SK-N-SH (cell line): ENCODE data around the gene GRIK3. TPM values are rescaled to one million over a fixed set of nuclear protein-coding genes. Genes with fewer than 3 reads are reported as not detected.

Source experiments
- CTCF ChIA-PET: fragments of 300-600, 350-600 bp; formaldehyde crosslinking; extraction: SDS; loops from one replicate; lab custom pipeline; 2021; lab: Yijun Ruan, JAX
- POLR2A ChIA-PET: fragments of 350-600 bp; sonication (Branson Sonifier 250); formaldehyde crosslinking; extraction: SDS; loops from one replicate; lab custom pipeline; 2020; ENCODE audit warnings: antibody characterized with exemption, inconsistent platforms; lab: Yijun Ruan, JAX
- DNase-seq: peaks from one replicate; pipeline ENCODE4 v3.0.0; 2012
- H2AFZ ChIP-seq: fragments of 200-600 bp; sonication (generic); 2 replicates; pipeline ENCODE4 v1.8.1; 2016; ENCODE audit warnings: antibody characterized with exemption, mild to moderate bottlenecking, low read depth
- H3F3A ChIP-seq: fragments of 200-600 bp; sonication (generic); replicated peaks from 2 replicates; pipeline ENCODE3; 2016; ENCODE audit warnings: antibody characterized with exemption, mild to moderate bottlenecking; ENCODE audit not compliant: insufficient read depth
- H3K27ac ChIP-seq, 2 experiments: fragments of 200-500 bp in 1 of 2; fragments of 200-600 bp in 1 of 2; sonication (Bioruptor generic) in 1 of 2; sonication (generic), shearing (Covaris generic) in 1 of 2; 2 replicates each; pipeline versions ENCODE4 v1.5.1 to v1.6.1; 2014 to 2016; ENCODE audit warnings: low read depth in 2 of 2, inconsistent platforms in 1 of 2, low read length in 1 of 2, mild to moderate bottlenecking in 1 of 2, mixed read lengths in 1 of 2
- H3K27me3 ChIP-seq: fragments of 200-600 bp; sonication (generic), shearing (Covaris generic); 2 replicates; pipeline ENCODE4 v1.6.1; 2016; ENCODE audit warnings: mixed run types; ENCODE audit not compliant: insufficient read depth
- H3K36me3 ChIP-seq, 2 experiments: fragments of 200-500 bp in 1 of 2; fragments of 200-600 bp in 1 of 2; sonication (Bioruptor generic) in 1 of 2; sonication (generic) in 1 of 2; replicated peaks in 1 of 2; 2 replicates each; pipeline versions ENCODE3 to v1.5.1; 2014 to 2016; ENCODE audit warnings: low read length in 1 of 2, mild to moderate bottlenecking in 1 of 2; ENCODE audit not compliant: insufficient read depth in 2 of 2, control insufficient read depth in 1 of 2
- H3K4me1 ChIP-seq, 2 experiments: fragments of 200-500 bp in 1 of 2; fragments of 200-600 bp in 1 of 2; sonication (Bioruptor generic) in 1 of 2; sonication (generic), shearing (Covaris generic) in 1 of 2; 2 replicates each; pipeline versions ENCODE4 v1.5.1 to v1.6.1; 2014 to 2016; ENCODE audit warnings: low read depth in 1 of 2, low read length in 1 of 2, mixed run types in 1 of 2; ENCODE audit not compliant: insufficient read depth in 2 of 2, control insufficient read depth in 1 of 2
- H3K4me2 ChIP-seq: fragments of 200-600 bp; sonication (generic), shearing (Covaris generic); 2 replicates; pipeline ENCODE4 v1.6.1; 2017; ENCODE audit warnings: mixed run types
- H3K4me3 ChIP-seq, 2 experiments: fragments of 200-500 bp in 1 of 2; fragments of 200-600 bp in 1 of 2; sonication (Bioruptor generic) in 1 of 2; sonication (generic), shearing (Covaris generic) in 1 of 2; 2 replicates each; pipeline versions ENCODE4 v1.5.1 to v1.8.1; 2014 to 2016; ENCODE audit warnings: low read depth in 2 of 2, inconsistent platforms in 1 of 2, low read length in 1 of 2, mild to moderate bottlenecking in 1 of 2, mixed read lengths in 1 of 2, moderate library complexity in 1 of 2
- H3K79me2 ChIP-seq: fragments of 200-600 bp; sonication (generic); 2 replicates; pipeline ENCODE4 v1.8.1; 2017; ENCODE audit warnings: mild to moderate bottlenecking; ENCODE audit not compliant: insufficient read depth
- H3K9ac ChIP-seq: fragments of 200-600 bp; sonication (generic); 2 replicates; pipeline ENCODE4 v1.6.1; 2017; ENCODE audit warnings: mixed run types
- H3K9me2 ChIP-seq: fragments of 200-600 bp; sonication (generic); 2 replicates; pipeline ENCODE4 v1.6.1; 2017; ENCODE audit warnings: mixed run types
- H3K9me3 ChIP-seq: fragments of 200-600 bp; sonication (generic); 2 replicates; pipeline ENCODE4 v1.6.1; 2017; ENCODE audit warnings: mixed run types, mild to moderate bottlenecking, moderate library complexity
- H4K20me1 ChIP-seq: fragments of 200-600 bp; sonication (generic); 2 replicates; pipeline ENCODE4 v1.6.1; 2017; ENCODE audit warnings: mild to moderate bottlenecking, mixed run types; ENCODE audit not compliant: insufficient read depth
- CTCF ChIP-seq: fragments of 200-600 bp; sonication (generic); IDR thresholded peaks from 2 replicates; pipeline ENCODE4 v1.6.1; 2017; ENCODE audit warnings: antibody characterized with exemption, mild to moderate bottlenecking, moderate library complexity
- ELF1 ChIP-seq: IDR thresholded peaks from 2 replicates; pipeline ENCODE4 v1.4.0; 2012
- EZH2phosphoT487 ChIP-seq: fragments of 200-600 bp; sonication (generic); IDR thresholded peaks from 2 replicates; pipeline ENCODE4 v1.6.1; 2017; ENCODE audit warnings: low read depth, mixed run types, mild to moderate bottlenecking, antibody characterized with exemption, moderate library complexity, borderline replicate concordance
- FOSL2 ChIP-seq: IDR thresholded peaks from 2 replicates; pipeline ENCODE4 v1.4.0; 2012; ENCODE audit warnings: low read depth, mild to moderate bottlenecking, moderate library complexity, borderline replicate concordance
- GABPA ChIP-seq: IDR thresholded peaks from 2 replicates; pipeline ENCODE4 v1.4.0; 2012; ENCODE audit warnings: low read depth, mild to moderate bottlenecking
- PBX3 ChIP-seq: IDR thresholded peaks from 2 replicates; pipeline ENCODE4; 2012
- TAF1 ChIP-seq: IDR thresholded peaks from 2 replicates; pipeline ENCODE4 v1.6.1; 2012; ENCODE audit warnings: low read depth, mild to moderate bottlenecking, low read length, moderate library complexity, borderline replicate concordance
- USF1 ChIP-seq: IDR thresholded peaks from 2 replicates; pipeline ENCODE4 v1.4.0; 2012; ENCODE audit warnings: low read depth, borderline replicate concordance
- USF2 ChIP-seq: fragments of 150-350 bp; IDR thresholded peaks from 2 replicates; pipeline ENCODE4 v1.6.1; 2017; ENCODE audit warnings: antibody characterized with exemption, low read length, low read depth, borderline replicate concordance
- YY1 ChIP-seq: IDR thresholded peaks from 2 replicates; pipeline ENCODE4 v1.4.0; 2012; ENCODE audit warnings: low read depth, mild to moderate bottlenecking
- ZBTB33 ChIP-seq: IDR thresholded peaks from 2 replicates; pipeline ENCODE4 v1.4.0; 2012; ENCODE audit warnings: low read depth, borderline replicate concordance
- WGBS: methylation state at CpG from one replicate; pipeline ENCODE4 v1.1.6; 2017; ENCODE audit warnings: low lambda C conversion rate; 5-methylcytosine and 5-hydroxymethylcytosine counted together
- polyA plus RNA-seq, 3 experiments: library from polyadenylated mRNA; depleted of rRNA; stranded (reverse); fragments of >200 nt; gene quantifications; 2 replicates each; pipeline ENCODE4 v1.2.3, GENCODE V29; 2012

Gene GRIK3
- polyA plus RNA-seq, 1 of the 3 experiments (the other 2 are of a cell fraction), result not detected

GRCh38 chr1:36938819-36939218, 95.5 kb downstream of the GRIK3 start:
- ChIA-PET CTCF (no interaction called here), POLR2A (no interaction called here)
- no peaks in the 10 kb centered on the region for H3K36me3 ChIP-seq
- no peak overlapping the region for H3K4me2 ChIP-seq
- H3K9ac ChIP-seq, result no peak overlapping the region
- H3K27ac ChIP-seq, result no peak overlapping the region
- no peaks in the 10 kb centered on the region for H3K9me3 ChIP-seq
- no peak overlapping the region for H3K4me3 ChIP-seq
- no peak overlapping the region for H2AFZ ChIP-seq
- WGBS, result 29% methylated on average over 7 of the region's 7 CpGs
- H3K79me2 ChIP-seq, result no peaks in the 10 kb centered on the region
- H3F3A ChIP-seq, result no peaks in the 10 kb centered on the region
- DNase-seq, result no peak
- no peaks in the 10 kb centered on the region for H3K27me3 ChIP-seq
- H3K9me2 ChIP-seq, result no peaks in the 10 kb centered on the region
- H4K20me1 ChIP-seq, result no peaks in the 10 kb centered on the region
- TF ChIP-seq TAF1 (no peak), ELF1 (no peak), FOSL2 (no peak), PBX3 (no peak), ZBTB33 (no peak), GABPA (no peak), USF2 (no peak), YY1 (no peak), CTCF (no peak), EZH2phosphoT487 (no peak), USF1 (no peak)
- peaks cover 0 to 11% of the 10 kb centered on the region in 2 experiments; a peak in 1 of 4 replicates for H3K4me1 ChIP-seq
